Tibial artery (tissue), 4 donors: ENCODE data around the gene ANKIB1.
A peak's percentile ranks its signal among the peaks of the same experiment; 100 is the strongest.
"Not testable (repeated sequence)": the region's sequence is repeated elsewhere in the genome, so short reads cannot be mapped to it uniquely, and the experiment has no call there.

Experiments used
- DNase-seq, 2 donors: peaks; one replicate each; pipeline ENCODE4 v3.0.0-alpha.2; 2019
- H3K27ac ChIP-seq, 2 donors: fragments of 200-600 bp; sonication (generic) in 1 of 2; 1 replicate in 1 of 2; 2 replicates in 1 of 2; pipeline ENCODE4 v1.5.1; 2018 to 2019; ENCODE audit warnings: mild to moderate bottlenecking in 1 of 2
- H3K27me3 ChIP-seq, 2 donors: fragments of 200-600 bp; sonication (generic) in 1 of 2; one replicate each; pipeline versions ENCODE4 v1.5.1 to v1.6.0; 2016 to 2019
- H3K36me3 ChIP-seq, 3 donors: fragments of 200-600 bp; sonication (generic) in 2 of 3; one replicate each; pipeline ENCODE4 v1.5.1; 2016 to 2019; ENCODE audit warnings: mild to moderate bottlenecking in 2 of 3
- H3K4me1 ChIP-seq, 4 donors: fragments of 200-600 bp; sonication (generic) in 2 of 4; 1 replicate in 3 of 4; 2 replicates in 1 of 4; pipeline ENCODE4 v1.5.1; 2016 to 2019
- H3K4me3 ChIP-seq, 2 donors: fragments of 200-600 bp; sonication (generic) in 1 of 2; 1 replicate in 1 of 2; 2 replicates in 1 of 2; pipeline ENCODE4 v1.5.1; 2018 to 2019; ENCODE audit warnings: mild to moderate bottlenecking in 2 of 2
- H3K9me3 ChIP-seq, 3 donors: fragments of 200-600 bp; sonication (generic) in 1 of 3; one replicate each; pipeline ENCODE4 v1.5.1; 2016 to 2019
- CTCF ChIP-seq, 2 experiments: fragments of 200-600 bp in 1 of 2; fragments of 450-650 bp in 1 of 2; IDR thresholded peaks; one replicate each; pipeline ENCODE4 v1.5.1; 2017 to 2019; ENCODE audit warnings: antibody characterized with exemption in 2 of 2, mild to moderate bottlenecking in 1 of 2, moderate library complexity in 1 of 2
- intact Hi-C: fragments of 100-400 bp; cut with DNase I; formaldehyde crosslinking; loops from one replicate; pipeline ENCODE4 v1.15.0; 2023; ENCODE audit warnings: low total_unique reads

ANKIB1 gene

DNA sequence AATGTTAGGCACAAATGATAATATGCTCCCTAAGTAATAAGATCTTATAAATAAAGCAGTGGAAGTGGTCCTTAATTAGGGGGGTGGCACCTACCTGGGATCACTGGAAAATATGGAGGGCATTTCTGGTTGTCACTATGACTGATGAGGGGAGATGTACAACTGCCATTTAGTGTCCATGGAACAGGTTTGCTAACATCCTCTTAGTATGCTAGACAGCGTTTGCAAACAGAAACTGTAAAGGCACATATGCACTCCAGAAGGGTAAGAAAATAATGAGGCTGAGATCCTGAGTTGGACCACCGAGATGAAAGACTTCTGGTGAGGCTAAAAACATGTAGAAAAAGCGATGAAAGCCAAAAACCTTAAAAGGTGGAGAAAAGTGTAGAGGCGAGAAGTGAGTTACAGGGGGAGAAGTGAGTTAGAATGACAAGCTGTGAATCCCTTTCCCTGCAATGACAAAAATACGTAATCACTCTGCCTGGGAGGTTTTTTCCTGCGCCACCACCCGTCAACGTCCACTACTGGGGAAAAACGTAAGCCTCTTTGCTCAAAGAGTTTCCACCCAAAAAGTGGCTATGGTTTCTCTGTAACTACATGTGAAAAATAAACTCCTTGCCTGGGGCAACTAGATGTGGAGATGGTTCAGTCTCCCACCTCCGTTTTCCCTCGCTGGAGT lies 827 bp upstream of the ANKIB1 start:
- no peak for TF ChIP-seq CTCF (IDR thresholded peaks at IDR 0.05)
- Histone ChIP-seq H3K27me3 (no peaks in the 10 kb centered on the region), H3K36me3 (peaks cover 0 to 14% (median 10%) of the 10 kb centered on the region in 3 donors), H3K4me3 (peak overlapping the region; percentile 80 to 99), H3K9me3 (no peaks in the 10 kb centered on the region), H3K27ac (peak overlapping the region; percentile 96), H3K4me1 (peaks cover 0 to 37% (median 27%) of the 10 kb centered on the region in 4 donors)
- no peak for DNase-seq
- intact Hi-C loops = loop anchor here (5.0 to 10.0 kb wide), 2 partner anchors 202 to 1590 kb away; partner anchors contain the start of gene GATAD1

GRCh38 chr7:92246360-92247101 lies 757 bp downstream of the ANKIB1 start:
- Histone ChIP-seq H3K4me1 (peaks cover 0 to 37% (median 27%) of the 10 kb centered on the region in 4 donors), H3K4me3 (peak overlapping the region; percentile 80 to 99), H3K27ac (peak overlapping the region; percentile 96), H3K36me3 (no peaks in the 10 kb centered on the region), H3K27me3 (no peaks in the 10 kb centered on the region), H3K9me3 (no peaks in the 10 kb centered on the region)
- DNase-seq = peak; percentile 24 to 62
- TF ChIP-seq CTCF (IDR thresholded peaks at IDR 0.05) = no peak
- intact Hi-C loops = loop anchor here (5.0 to 10.0 kb wide), 2 partner anchors 201 to 1592 kb away; partner anchors contain the start of gene GATAD1

DNA sequence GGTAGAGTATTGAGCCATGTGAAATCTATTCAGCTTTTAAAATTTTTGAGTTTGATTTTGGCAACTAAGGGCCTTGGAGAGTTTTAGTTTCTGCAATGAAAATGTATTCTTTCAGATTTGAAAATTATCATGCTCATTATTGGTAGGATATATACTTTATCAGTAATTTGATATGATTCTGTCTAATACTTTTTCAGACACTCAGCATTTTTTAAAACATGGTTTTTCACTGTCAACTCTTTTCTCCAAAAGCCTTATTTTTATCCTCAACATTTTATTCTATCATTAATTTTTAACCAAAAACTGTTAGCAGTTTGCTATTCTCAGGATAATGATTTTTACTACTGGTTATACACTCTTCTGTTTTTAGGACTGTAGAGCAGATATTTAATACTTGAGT lies 4.8 kb downstream of the ANKIB1 start:
- no peak for TF ChIP-seq CTCF (IDR thresholded peaks at IDR 0.05)
- no peak for DNase-seq
- intact Hi-C loops = no loop called here
- Histone ChIP-seq H3K4me1 (peaks cover 0 to 39% (median 22%) of the 10 kb centered on the region in 4 donors), H3K36me3 (no peaks in the 10 kb centered on the region), H3K27me3 (no peaks in the 10 kb centered on the region), H3K4me3 (no peak overlapping the region), H3K9me3 (no peaks in the 10 kb centered on the region), H3K27ac (no peak overlapping the region)

GRCh38 chr7:92251181-92251580 lies 5.4 kb downstream of the ANKIB1 start:
- no peak for DNase-seq
- H3K27me3 ChIP-seq = no peaks in the 10 kb centered on the region
- H3K27ac ChIP-seq = no peak overlapping the region
- H3K4me3 ChIP-seq = no peak overlapping the region
- H3K36me3 ChIP-seq = no peaks in the 10 kb centered on the region
- peaks cover 0 to 45% (median 24%) of the 10 kb centered on the region in 4 donors for H3K4me1 ChIP-seq
- no peak for TF ChIP-seq CTCF (IDR thresholded peaks at IDR 0.05)
- no peaks in the 10 kb centered on the region for H3K9me3 ChIP-seq
- intact Hi-C loops = no loop called here

GRCh38 chr7:92253251-92253650 lies 7.5 kb downstream of the ANKIB1 start:
- Histone ChIP-seq H3K27me3 (no peaks in the 10 kb centered on the region), H3K9me3 (no peaks in the 10 kb centered on the region), H3K36me3 (no peaks in the 10 kb centered on the region), H3K4me1 (peaks cover 0 to 31% (median 12%) of the 10 kb centered on the region in 4 donors), H3K27ac (no peak overlapping the region), H3K4me3 (no peak overlapping the region)
- TF ChIP-seq CTCF (IDR thresholded peaks at IDR 0.05) = no peak
- DNase-seq = no peak
- intact Hi-C loops = no loop called here

- Histone ChIP-seq H3K4me1 (peaks cover 0 to 26% (median 11%) of the 10 kb centered on the region in 4 donors), H3K27ac (peak overlapping the region; percentile 66), H3K4me3 (peak overlapping the region; percentile 18 to 34)
- H3K36me3 ChIP-seq, H3K27me3 ChIP-seq, DNase-seq, H3K9me3 ChIP-seq: not testable (repeated sequence)
- intact Hi-C loops = loop anchor here (5.0 kb wide), 1 partner anchor 38 kb away; no protein-coding TSS in a partner anchor
These were observed 9.0 kb downstream of the ANKIB1 start for GRCh38 chr7:92254800-92255199.
